Measurements from ENCODE around the gene DGKI.

The DGKI gene

GRCh38 chr7:137684776-137685175, 162.0 kb downstream of the DGKI start:
- no peak overlapping the region for H2BK5ac ChIP-seq (ENCODE audit: low read depth, low read length, poor library complexity)
- no peak overlapping the region for H3K4me3 ChIP-seq (ENCODE audit: low read depth, low read length)
- H2AFZ ChIP-seq (ENCODE audit: insufficient read depth, low read length, poor library complexity) = no peak overlapping the region
- H4K12ac ChIP-seq (ENCODE audit: low read depth, low read length) = no peak overlapping the region
- H3K79me2 ChIP-seq (ENCODE audit: control insufficient read depth, insufficient read depth, low read length, poor library complexity) = no peaks in the 10 kb centered on the region
- no peaks in the 10 kb centered on the region for H3K9me3 ChIP-seq (ENCODE audit: insufficient read depth, low read depth, low read length)
- no peak overlapping the region for H3K27ac ChIP-seq (ENCODE audit: low read depth, low read length)
- no peaks in the 10 kb centered on the region for H3K36me3 ChIP-seq (ENCODE audit: control insufficient read depth in 1 of 2, insufficient read depth in 2 of 2, low read length in 2 of 2)
- H4K91ac ChIP-seq (ENCODE audit: low read depth, low read length) = no peak overlapping the region
- H3K27me3 ChIP-seq (ENCODE audit: insufficient read depth, low read length) = no peaks in the 10 kb centered on the region
- DNase-seq = no peak
- no peak overlapping the region for H3K23ac ChIP-seq (ENCODE audit: low read length)
- H2BK12ac ChIP-seq (ENCODE audit: low read length) = no peak overlapping the region
- WGBS (ENCODE audit: extremely low coverage, insufficient coverage, insufficient read length) = no CpG with 5 or more reads among the region's 8 CpGs
- no peak overlapping the region for H2AK5ac ChIP-seq (ENCODE audit: low read length)
- H4K8ac ChIP-seq (ENCODE audit: low read depth, low read length) = no peak overlapping the region
- no peak overlapping the region for H3K14ac ChIP-seq (ENCODE audit: low read length)
- no peaks in the 10 kb centered on the region for H3K4me1 ChIP-seq (ENCODE audit: control insufficient read depth in 1 of 2, insufficient read depth in 2 of 2, low read length in 2 of 2)
- no peak overlapping the region for H2BK120ac ChIP-seq (ENCODE audit: insufficient read depth, low read length, poor library complexity)
- no peak overlapping the region for H3K4ac ChIP-seq (ENCODE audit: low read depth, low read length)
- no peak overlapping the region for H3K4me2 ChIP-seq (ENCODE audit: low read length)
- no peaks in the 10 kb centered on the region for H3K79me1 ChIP-seq (ENCODE audit: low read length)
- H3K18ac ChIP-seq (ENCODE audit: low read length) = no peak overlapping the region
- no peak overlapping the region for H3K9ac ChIP-seq (ENCODE audit: low read length)

GRCh38 chr7:137684316-137684715, 162.5 kb downstream of the DGKI start:
- no peak overlapping the region for H2BK120ac ChIP-seq (ENCODE audit: insufficient read depth, low read length, poor library complexity)
- no peaks in the 10 kb centered on the region for H3K79me1 ChIP-seq (ENCODE audit: low read length)
- no peaks in the 10 kb centered on the region for H3K27me3 ChIP-seq (ENCODE audit: insufficient read depth, low read length)
- H3K27ac ChIP-seq (ENCODE audit: low read depth, low read length) = no peak overlapping the region
- no peaks in the 10 kb centered on the region for H3K79me2 ChIP-seq (ENCODE audit: control insufficient read depth, insufficient read depth, low read length, poor library complexity)
- H3K23ac ChIP-seq (ENCODE audit: low read length) = no peak overlapping the region
- no peak overlapping the region for H2BK12ac ChIP-seq (ENCODE audit: low read length)
- H2AFZ ChIP-seq (ENCODE audit: insufficient read depth, low read length, poor library complexity) = no peak overlapping the region
- no peak overlapping the region for H4K91ac ChIP-seq (ENCODE audit: low read depth, low read length)
- H3K4me3 ChIP-seq (ENCODE audit: low read depth, low read length) = no peak overlapping the region
- H3K18ac ChIP-seq (ENCODE audit: low read length) = no peak overlapping the region
- H2BK5ac ChIP-seq (ENCODE audit: low read depth, low read length, poor library complexity) = no peak overlapping the region
- H4K8ac ChIP-seq (ENCODE audit: low read depth, low read length) = no peak overlapping the region
- WGBS (ENCODE audit: extremely low coverage, insufficient coverage, insufficient read length) = no CpG with 5 or more reads among the region's 7 CpGs
- H4K12ac ChIP-seq (ENCODE audit: low read depth, low read length) = no peak overlapping the region
- H3K9me3 ChIP-seq (ENCODE audit: insufficient read depth, low read depth, low read length) = no peaks in the 10 kb centered on the region
- no peak overlapping the region for H3K4me2 ChIP-seq (ENCODE audit: low read length)
- no peak overlapping the region for H2AK5ac ChIP-seq (ENCODE audit: low read length)
- H3K36me3 ChIP-seq (ENCODE audit: control insufficient read depth in 1 of 2, insufficient read depth in 2 of 2, low read length in 2 of 2) = no peaks in the 10 kb centered on the region
- DNase-seq = peak; percentile 63 to 81
- H3K4me1 ChIP-seq (ENCODE audit: control insufficient read depth in 1 of 2, insufficient read depth in 2 of 2, low read length in 2 of 2) = no peaks in the 10 kb centered on the region
- H3K14ac ChIP-seq (ENCODE audit: low read length) = no peak overlapping the region
- H3K4ac ChIP-seq (ENCODE audit: low read depth, low read length) = no peak overlapping the region
- no peak overlapping the region for H3K9ac ChIP-seq (ENCODE audit: low read length)

- no peaks in the 10 kb centered on the region for H3K36me3 ChIP-seq (ENCODE audit: control insufficient read depth in 1 of 2, insufficient read depth in 2 of 2, low read length in 2 of 2)
- no peak overlapping the region for H2BK12ac ChIP-seq (ENCODE audit: low read length)
- H3K79me2 ChIP-seq (ENCODE audit: control insufficient read depth, insufficient read depth, low read length, poor library complexity) = no peaks in the 10 kb centered on the region
- no peak overlapping the region for H3K14ac ChIP-seq (ENCODE audit: low read length)
- H3K27ac ChIP-seq (ENCODE audit: low read depth, low read length) = no peak overlapping the region
- H4K91ac ChIP-seq (ENCODE audit: low read depth, low read length) = no peak overlapping the region
- H2BK120ac ChIP-seq (ENCODE audit: insufficient read depth, low read length, poor library complexity) = no peak overlapping the region
- no peak overlapping the region for H2BK5ac ChIP-seq (ENCODE audit: low read depth, low read length, poor library complexity)
- H3K79me1 ChIP-seq (ENCODE audit: low read length) = no peaks in the 10 kb centered on the region
- H2AK5ac ChIP-seq (ENCODE audit: low read length) = no peak overlapping the region
- peak; percentile 84 to 95 for DNase-seq
- no peaks in the 10 kb centered on the region for H3K9me3 ChIP-seq (ENCODE audit: insufficient read depth, low read depth, low read length)
- H2AFZ ChIP-seq (ENCODE audit: insufficient read depth, low read length, poor library complexity) = no peak overlapping the region
- no peak overlapping the region for H3K4me3 ChIP-seq (ENCODE audit: low read depth, low read length)
- no peak overlapping the region for H3K9ac ChIP-seq (ENCODE audit: low read length)
- H3K4me1 ChIP-seq (ENCODE audit: control insufficient read depth in 1 of 2, insufficient read depth in 2 of 2, low read length in 2 of 2) = no peaks in the 10 kb centered on the region
- no peak overlapping the region for H4K8ac ChIP-seq (ENCODE audit: low read depth, low read length)
- no peak overlapping the region for H3K18ac ChIP-seq (ENCODE audit: low read length)
- H4K12ac ChIP-seq (ENCODE audit: low read depth, low read length) = no peak overlapping the region
- no peak overlapping the region for H3K23ac ChIP-seq (ENCODE audit: low read length)
- H3K27me3 ChIP-seq (ENCODE audit: insufficient read depth, low read length) = no peaks in the 10 kb centered on the region
- no peak overlapping the region for H3K4ac ChIP-seq (ENCODE audit: low read depth, low read length)
- no peak overlapping the region for H3K4me2 ChIP-seq (ENCODE audit: low read length)
Measured at GRCh38 chr7:137682596-137682995, 164.2 kb downstream of the DGKI start.

DNA sequence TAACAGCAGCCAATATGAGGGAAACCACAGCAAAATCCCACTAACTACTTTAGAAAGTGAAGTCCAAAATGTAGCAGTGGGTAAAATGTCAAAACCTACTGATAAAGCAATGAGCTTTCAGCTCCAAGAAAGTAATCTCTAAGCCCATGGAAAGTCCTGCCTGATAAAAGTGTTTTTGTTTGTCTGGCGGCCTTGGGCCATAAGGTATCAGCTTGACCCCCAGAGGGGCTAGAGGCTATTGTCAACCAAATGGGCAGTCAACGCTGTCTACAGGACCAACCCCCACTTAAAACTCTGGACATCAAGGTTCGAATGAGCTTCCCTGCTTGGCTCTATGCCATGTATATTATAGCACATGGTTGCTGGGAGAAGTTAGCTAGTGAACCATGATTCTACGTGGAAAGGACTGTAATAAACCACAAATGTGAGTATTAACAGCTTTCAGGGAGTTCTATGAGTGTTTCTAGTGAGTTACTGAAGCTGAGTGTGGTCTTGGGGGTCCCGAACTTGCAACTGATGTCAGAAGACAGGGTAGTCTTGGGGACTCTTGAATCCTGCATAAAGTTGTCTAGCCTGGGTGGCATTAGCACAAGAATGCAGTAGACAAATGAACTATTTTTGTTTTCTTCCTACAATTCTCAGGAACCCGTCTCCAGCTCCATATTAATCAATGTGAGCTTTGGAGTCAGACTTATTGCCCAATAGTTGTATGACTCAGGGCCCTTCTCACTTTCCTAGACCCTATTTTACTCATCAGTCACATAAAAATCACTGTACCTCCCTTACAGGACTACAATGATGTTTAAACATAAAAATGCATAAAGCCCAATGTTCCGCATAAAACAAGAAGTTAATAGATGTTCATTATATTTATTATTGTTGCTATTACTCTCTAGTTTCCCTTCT, 164.9 kb downstream of the DGKI start:
- Histone ChIP-seq H2AK5ac (ENCODE audit: low read length) (no peak overlapping the region), H3K27ac (ENCODE audit: low read depth, low read length) (no peak overlapping the region), H3K9me3 (ENCODE audit: insufficient read depth, low read depth, low read length) (no peaks in the 10 kb centered on the region), H2BK120ac (ENCODE audit: insufficient read depth, low read length, poor library complexity) (no peak overlapping the region), H3K36me3 (ENCODE audit: control insufficient read depth in 1 of 2, insufficient read depth in 2 of 2, low read length in 2 of 2) (no peaks in the 10 kb centered on the region), H3K79me2 (ENCODE audit: control insufficient read depth, insufficient read depth, low read length, poor library complexity) (no peaks in the 10 kb centered on the region), H4K8ac (ENCODE audit: low read depth, low read length) (no peak overlapping the region), H2AFZ (ENCODE audit: insufficient read depth, low read length, poor library complexity) (no peak overlapping the region), H3K4me2 (ENCODE audit: low read length) (no peak overlapping the region), H3K23ac (ENCODE audit: low read length) (no peak overlapping the region), H4K91ac (ENCODE audit: low read depth, low read length) (no peak overlapping the region), H2BK12ac (ENCODE audit: low read length) (no peak overlapping the region), H3K4me3 (ENCODE audit: low read depth, low read length) (no peak overlapping the region), H3K4ac (ENCODE audit: low read depth, low read length) (no peak overlapping the region), H3K27me3 (ENCODE audit: insufficient read depth, low read length) (no peaks in the 10 kb centered on the region), H4K12ac (ENCODE audit: low read depth, low read length) (no peak overlapping the region), H2BK5ac (ENCODE audit: low read depth, low read length, poor library complexity) (no peak overlapping the region), H3K9ac (ENCODE audit: low read length) (no peak overlapping the region), H3K18ac (ENCODE audit: low read length) (no peak overlapping the region), H3K4me1 (ENCODE audit: control insufficient read depth in 1 of 2, insufficient read depth in 2 of 2, low read length in 2 of 2) (no peaks in the 10 kb centered on the region), H3K14ac (ENCODE audit: low read length) (no peak overlapping the region), H3K79me1 (ENCODE audit: low read length) (no peaks in the 10 kb centered on the region)
- DNase-seq = peak; percentile 49 to 78
- WGBS (ENCODE audit: extremely low coverage, insufficient coverage, insufficient read length) = no CpG with 5 or more reads among the region's 7 CpGs

Data from trophoblast cell (in vitro differentiated cells and primary cell).